Liver (tissue), 9 donors: ENCODE measurements around the gene DICER1. TPM values are rescaled to one million over a fixed set of nuclear protein-coding genes. Genes with fewer than 3 reads are reported as not detected.

Source experiments
- DNase-seq: peaks from one replicate; pipeline ENCODE4 v3.0.0-alpha.2; 2017; ENCODE audit warnings: low spot score
- H3K27ac ChIP-seq, 2 donors: one replicate each; pipeline ENCODE4 v1.7.0; 2013; ENCODE audit warnings: inconsistent platforms in 2 of 2, low read length in 2 of 2, control low read depth in 1 of 2, low read depth in 1 of 2, mild to moderate bottlenecking in 1 of 2
- H3K27me3 ChIP-seq, 4 donors: one replicate each; pipeline versions ENCODE4 v1.6.1 to v1.7.0; 2013; ENCODE audit warnings: low read length in 3 of 4, inconsistent platforms in 1 of 4, mild to moderate bottlenecking in 1 of 4, moderate library complexity in 1 of 4; ENCODE audit not compliant: control insufficient read depth in 4 of 4, insufficient read depth in 4 of 4
- H3K36me3 ChIP-seq, 4 donors: one replicate each; pipeline versions ENCODE4 v1.6.1 to v1.7.0; 2013; ENCODE audit warnings: low read length in 3 of 4, mild to moderate bottlenecking in 3 of 4, low read depth in 1 of 4, moderate library complexity in 1 of 4; ENCODE audit not compliant: control insufficient read depth in 4 of 4, insufficient read depth in 3 of 4
- H3K4me1 ChIP-seq, 4 donors: one replicate each; pipeline versions ENCODE4 v1.6.1 to v1.7.0; 2013; ENCODE audit warnings: low read length in 3 of 4, mild to moderate bottlenecking in 3 of 4, moderate library complexity in 1 of 4; ENCODE audit not compliant: control insufficient read depth in 4 of 4, insufficient read depth in 4 of 4
- H3K4me3 ChIP-seq, 3 donors: one replicate each; pipeline versions ENCODE4 v1.6.1 to v1.7.0; 2013; ENCODE audit warnings: low read length in 3 of 3, control low read depth in 1 of 3, low read depth in 1 of 3, mild to moderate bottlenecking in 1 of 3
- H3K9ac ChIP-seq, 2 donors: one replicate each; pipeline ENCODE4 v1.7.0; 2013; ENCODE audit warnings: low read length in 2 of 2, mild to moderate bottlenecking in 2 of 2, moderate library complexity in 2 of 2, control low read depth in 1 of 2, low read depth in 1 of 2
- H3K9me3 ChIP-seq, 4 donors: one replicate each; pipeline versions ENCODE4 v1.6.1 to v1.7.0; 2013; ENCODE audit warnings: low read length in 3 of 4; ENCODE audit not compliant: control insufficient read depth in 4 of 4
- ATF3 ChIP-seq: IDR thresholded peaks from 2 replicates; pipeline ENCODE4 v1.6.1; 2016; ENCODE audit warnings: antibody characterized with exemption
- CTCF ChIP-seq: fragments of 150-350 bp; IDR thresholded peaks from 2 replicates; pipeline ENCODE4 v1.5.1; 2017; ENCODE audit warnings: improper control_type of control experiment, low read depth, low read length; ENCODE audit not compliant: missing input control
- EGR1 ChIP-seq, 2 donors: IDR thresholded peaks; 2 replicates each; pipeline ENCODE4 v1.6.1; 2016 to 2018; ENCODE audit warnings: antibody characterized with exemption in 2 of 2, low read depth in 2 of 2
- FOXA1 ChIP-seq: IDR thresholded peaks from 2 replicates; pipeline ENCODE4 v1.6.1; 2016; ENCODE audit warnings: antibody characterized with exemption
- GABPA ChIP-seq, 2 donors: IDR thresholded peaks in 1 of 2; conservative IDR thresholded peaks in 1 of 2; 2 replicates each; pipeline ENCODE4 v1.6.1; 2016; ENCODE audit warnings: antibody characterized with exemption in 2 of 2, mild to moderate bottlenecking in 1 of 2, moderate library complexity in 1 of 2
- HNF4A ChIP-seq, 2 donors: conservative IDR thresholded peaks; 2 replicates each; pipeline ENCODE4 v1.6.1; 2016; ENCODE audit warnings: antibody characterized with exemption in 2 of 2, mild to moderate bottlenecking in 2 of 2
- HNF4G ChIP-seq: IDR thresholded peaks from 2 replicates; pipeline ENCODE4 v1.6.1; 2016; ENCODE audit warnings: antibody characterized with exemption
- JUND ChIP-seq, 2 donors: IDR thresholded peaks; 2 replicates each; pipeline ENCODE4 v1.6.1; 2016; ENCODE audit warnings: antibody characterized with exemption in 2 of 2
- MAX ChIP-seq: IDR thresholded peaks from 2 replicates; pipeline ENCODE4 v1.6.1; 2016; ENCODE audit warnings: antibody characterized with exemption
- NR2F2 ChIP-seq: IDR thresholded peaks from 2 replicates; pipeline ENCODE4 v1.6.1; 2016; ENCODE audit warnings: antibody characterized with exemption
- RAD21 ChIP-seq, 2 donors: IDR thresholded peaks; 2 replicates each; pipeline ENCODE4 v1.6.1; 2016; ENCODE audit warnings: antibody characterized with exemption in 2 of 2, mild to moderate bottlenecking in 2 of 2
- REST ChIP-seq: IDR thresholded peaks from 2 replicates; pipeline ENCODE4 v1.6.1; 2016; ENCODE audit warnings: antibody characterized with exemption, mild to moderate bottlenecking
- RXRA ChIP-seq, 2 donors: IDR thresholded peaks; 2 replicates each; pipeline ENCODE4 v1.6.1; 2017 to 2018; ENCODE audit warnings: antibody characterized with exemption in 2 of 2, mild to moderate bottlenecking in 1 of 2
- SP1 ChIP-seq: IDR thresholded peaks from 2 replicates; pipeline ENCODE4 v1.6.1; 2018; ENCODE audit warnings: antibody characterized with exemption, mild to moderate bottlenecking
- TAF1 ChIP-seq: conservative IDR thresholded peaks from 2 replicates; pipeline ENCODE4 v1.6.1; 2016; ENCODE audit warnings: antibody characterized with exemption, mild to moderate bottlenecking
- YY1 ChIP-seq: IDR thresholded peaks from 2 replicates; pipeline ENCODE4 v1.6.1; 2016; ENCODE audit warnings: antibody characterized with exemption, mild to moderate bottlenecking
- ZBTB33 ChIP-seq: IDR thresholded peaks from 2 replicates; pipeline ENCODE4 v1.6.1; 2016; ENCODE audit warnings: antibody characterized with exemption
- WGBS: extraction: QIAGEN DNeasy Blood & Tissue Kit; methylation state at CpG from one replicate; pipeline ENCODE4 v1.1.7; 2013; 5-methylcytosine and 5-hydroxymethylcytosine counted together
- polyA plus RNA-seq, 2 donors: library from polyadenylated mRNA; stranded (reverse) in 1 of 2; unstranded in 1 of 2; fragments of 200-250 nt in 1 of 2; fragments of >200 nt in 1 of 2; fragmentation: Nextera tagmentation in 1 of 2; extraction: Ambion mirVana in 1 of 2; gene quantifications; one replicate each; pipeline versions ENCODE4 v1.2.1 to v1.2.3, GENCODE V29; 2013 to 2015
- total RNA-seq, 2 donors: library from RNA; depleted of rRNA; stranded (reverse); fragments of >200 nt; gene quantifications; one replicate each; pipeline ENCODE4 v1.2.3, GENCODE V29; 2014
- donor health status: healthy.
- donor health status: healthy.
- donor health status: healthy.
- donor health status: healthy.
- donor health status: healthy.

Gene DICER1
- total and polyA plus RNA-seq, 4 donors: 7.5 to 43.6 (median 20.3) TPM

GRCh38 chr14:95073947-95074346 is 83.4 kb downstream of the DICER1 start:
- no peak overlapping the region for H3K27ac ChIP-seq
- no peaks in the 10 kb centered on the region for H3K36me3 ChIP-seq
- no peaks in the 10 kb centered on the region for H3K4me1 ChIP-seq
- H3K4me3 ChIP-seq: no peak overlapping the region
- no peaks in the 10 kb centered on the region for H3K27me3 ChIP-seq
- WGBS: 92% methylated on average over 3 of the region's 3 CpGs
- H3K9ac ChIP-seq: no peak overlapping the region
- no peak for DNase-seq
- no peak for TF ChIP-seq YY1
- no peak for TF ChIP-seq FOXA1
- TF ChIP-seq NR2F2: no peak
- TF ChIP-seq RXRA (IDR thresholded peaks at IDR 0.05): no peak
- TF ChIP-seq MAX: no peak
- TF ChIP-seq CTCF: no peak
- TF ChIP-seq ATF3: no peak
- TF ChIP-seq JUND (IDR thresholded peaks at IDR 0.05): no peak
- TF ChIP-seq RAD21 (IDR thresholded peaks at IDR 0.05): no peak
- no peak for TF ChIP-seq GABPA (IDR thresholded peaks at IDR 0.05 in 1 of 2, conservative IDR thresholded peaks at IDR 0.05 in 1 of 2)
- TF ChIP-seq EGR1 (IDR thresholded peaks at IDR 0.05; ENCODE audit: low read depth in 2 of 2): no peak
- no peak for TF ChIP-seq HNF4G
- TF ChIP-seq SP1: no peak
- H3K9me3 ChIP-seq: peaks cover 0 to 7% (median 4%) of the 10 kb centered on the region in 4 donors

GRCh38 chr14:95072310-95072905 is 84.9 kb downstream of the DICER1 start:
- Histone ChIP-seq H3K36me3 (no peaks in the 10 kb centered on the region), H3K4me1 (no peaks in the 10 kb centered on the region), H3K9ac (no peak overlapping the region), H3K9me3 (peaks cover 0 to 7% (median 4%) of the 10 kb centered on the region in 4 donors), H3K27me3 (no peaks in the 10 kb centered on the region), H3K27ac (no peak overlapping the region), H3K4me3 (no peak overlapping the region)
- 77% methylated on average over 8 of the region's 8 CpGs for WGBS
- DNase-seq: no peak
- TF ChIP-seq TAF1: no peak
- TF ChIP-seq HNF4A (conservative IDR thresholded peaks at IDR 0.05): no peak
- TF ChIP-seq JUND (IDR thresholded peaks at IDR 0.05): no peak
- TF ChIP-seq NR2F2: no peak
- TF ChIP-seq EGR1 (IDR thresholded peaks at IDR 0.05; ENCODE audit: low read depth in 2 of 2): no peak
- TF ChIP-seq ZBTB33: no peak
- no peak for TF ChIP-seq YY1
- TF ChIP-seq REST: no peak
- TF ChIP-seq HNF4G: no peak
- no peak for TF ChIP-seq RAD21 (IDR thresholded peaks at IDR 0.05)
- TF ChIP-seq MAX: no peak
- TF ChIP-seq SP1: no peak
